ENCODE data around the gene BLOC1S6.

The BLOC1S6 gene

GRCh38 chr15:45657764-45658545 is 70.8 kb downstream of the BLOC1S6 start:
- Histone ChIP-seq H3K9ac (ENCODE audit: low read length) (no peak overlapping the region), H3K36me3 (ENCODE audit: insufficient read depth, low read length) (peaks cover 13% of the 10 kb centered on the region), H3K27me3 (ENCODE audit: control insufficient read depth in 1 of 2, insufficient read depth in 2 of 2, low read length in 2 of 2) (no peaks in the 10 kb centered on the region), H3K9me3 (ENCODE audit: low read length) (no peaks in the 10 kb centered on the region), H3K4me3 (ENCODE audit: low read depth in 1 of 2, low read length in 2 of 2) (no peak overlapping the region), H3K4me1 (ENCODE audit: insufficient read depth, low read length) (peaks cover 66% of the 10 kb centered on the region), H3K27ac (ENCODE audit: low read depth, low read length) (peak overlapping the region; percentile 30)
